IMR-90 (cell line): Measurements from ENCODE around the gene PTPRN2. TPM values are rescaled to one million over a fixed set of nuclear protein-coding genes. Genes with fewer than 3 reads are reported as not detected.

Source experiments
- ATAC-seq: fragments of 200-7000 bp; cut with Tn5 transposase; 2 replicates; pipeline ENCODE4 v1.9.1; 2020; ENCODE audit warnings: low read depth, mild to moderate bottlenecking, moderate library complexity
- BruUV-seq: library from RNA; stranded (reverse); fragments of 400-500 nt; replicated peaks from 2 replicates; lab custom pipeline; 2021; lab: Mats Ljungman, UMichigan
- CTCF ChIA-PET: fragments of 300-600 bp; formaldehyde crosslinking; extraction: SDS; loops from one replicate; lab custom pipeline; 2021; ENCODE audit warnings: antibody characterized with exemption; lab: Yijun Ruan, JAX
- POLR2A ChIA-PET: fragments of 300-600 bp; sonication (Branson Sonifier 250); formaldehyde crosslinking; loops from one replicate; lab custom pipeline; 2022; ENCODE audit warnings: antibody characterized with exemption; ENCODE audit not compliant: unreplicated experiment; lab: Charles Lee
- DNase-seq: peaks from one replicate; pipeline ENCODE4 v3.0.0; 2013
- H2AFZ ChIP-seq: replicated peaks from 2 replicates; pipeline ENCODE3; 2013; ENCODE audit warnings: low read length, mild to moderate bottlenecking; ENCODE audit not compliant: poor library complexity
- H2AK5ac ChIP-seq: 2 replicates; pipeline ENCODE4 v1.6.1; 2013; ENCODE audit warnings: low read depth, low read length, inconsistent platforms
- H2AK9ac ChIP-seq: replicated peaks from 2 replicates; pipeline ENCODE3; 2013; ENCODE audit warnings: mild to moderate bottlenecking, low read depth, low read length, moderate library complexity; ENCODE audit not compliant: poor library complexity
- H2BK120ac ChIP-seq: 2 replicates; pipeline ENCODE4 v1.6.1; 2013; ENCODE audit warnings: low read depth, low read length, inconsistent platforms
- H2BK15ac ChIP-seq: 3 replicates; pipeline ENCODE4 v1.6.1; 2013; ENCODE audit warnings: low read depth, low read length, inconsistent platforms
- H2BK20ac ChIP-seq: 2 replicates; pipeline ENCODE4 v1.6.1; 2013; ENCODE audit warnings: low read depth, mild to moderate bottlenecking, inconsistent platforms, low read length, moderate library complexity
- H2BK5ac ChIP-seq: 2 replicates; pipeline ENCODE4 v1.6.1; 2013; ENCODE audit warnings: mild to moderate bottlenecking, low read depth, low read length, inconsistent platforms; ENCODE audit not compliant: poor library complexity, severe bottlenecking
- H3K14ac ChIP-seq: replicated peaks from 2 replicates; pipeline ENCODE4 v1.6.1; 2013; ENCODE audit warnings: low read depth, low read length, inconsistent platforms
- H3K18ac ChIP-seq: 2 replicates; pipeline ENCODE4 v1.6.1; 2013; ENCODE audit warnings: low read depth, low read length, control low read depth
- H3K23ac ChIP-seq: 2 replicates; pipeline ENCODE4 v1.6.1; 2013; ENCODE audit warnings: low read depth, low read length, inconsistent platforms
- H3K27ac ChIP-seq: 2 replicates; pipeline ENCODE4 v1.5.1; 2013; ENCODE audit warnings: mild to moderate bottlenecking, control low read depth, low read length; ENCODE audit not compliant: insufficient read depth
- H3K27me3 ChIP-seq: 2 replicates; pipeline ENCODE4 v1.6.1; 2013; ENCODE audit warnings: low read length; ENCODE audit not compliant: control insufficient read depth, insufficient read depth
- H3K36me3 ChIP-seq: 2 replicates; pipeline ENCODE4 v1.6.1; 2013; ENCODE audit warnings: low read length, mixed read lengths; ENCODE audit not compliant: control insufficient read depth, insufficient read depth
- H3K4ac ChIP-seq: 2 replicates; pipeline ENCODE4 v1.6.1; 2013; ENCODE audit warnings: low read depth, low read length, inconsistent platforms
- H3K4me1 ChIP-seq: 2 replicates; pipeline ENCODE4 v1.6.1; 2013; ENCODE audit warnings: low read length, mixed read lengths; ENCODE audit not compliant: control insufficient read depth, insufficient read depth
- H3K4me2 ChIP-seq: 2 replicates; pipeline ENCODE4 v1.6.1; 2013; ENCODE audit warnings: low read depth, mild to moderate bottlenecking, control low read depth, low read length, moderate library complexity
- H3K4me3 ChIP-seq: 2 replicates; pipeline ENCODE4 v1.5.1; 2013; ENCODE audit warnings: low read depth, mild to moderate bottlenecking, control low read depth, low read length, moderate library complexity; ENCODE audit not compliant: insufficient read depth
- H3K56ac ChIP-seq: 2 replicates; pipeline ENCODE4 v1.6.1; 2013; ENCODE audit warnings: low read length, inconsistent platforms; ENCODE audit not compliant: insufficient read depth; ENCODE audit errors: extremely low read depth
- H3K79me1 ChIP-seq, 2 experiments: 2 replicates each; pipeline ENCODE4 v1.6.1; 2013; ENCODE audit warnings: low read length in 2 of 2, inconsistent platforms in 1 of 2, low read depth in 1 of 2
- H3K9ac ChIP-seq: 2 replicates; pipeline ENCODE4 v1.6.1; 2013; ENCODE audit warnings: low read depth, low read length, control low read depth
- H3K9me1 ChIP-seq: 2 replicates; pipeline ENCODE4 v1.6.1; 2013; ENCODE audit warnings: low read length, inconsistent platforms; ENCODE audit not compliant: insufficient read depth
- H3K9me3 ChIP-seq: 2 replicates; pipeline ENCODE4 v1.6.1; 2013; ENCODE audit warnings: low read length; ENCODE audit not compliant: control insufficient read depth, insufficient read depth
- H4K20me1 ChIP-seq: 2 replicates; pipeline ENCODE4 v1.6.1; 2013; ENCODE audit warnings: low read length, inconsistent platforms; ENCODE audit not compliant: insufficient read depth
- H4K5ac ChIP-seq: 2 replicates; pipeline ENCODE4 v1.6.1; 2013; ENCODE audit warnings: mild to moderate bottlenecking, low read depth, low read length, control low read depth
- H4K8ac ChIP-seq, 2 experiments: 2 replicates each; pipeline ENCODE4 v1.6.1; 2013; ENCODE audit warnings: low read depth in 2 of 2, low read length in 2 of 2, control low read depth in 1 of 2, inconsistent platforms in 1 of 2
- H4K91ac ChIP-seq: 2 replicates; pipeline ENCODE4 v1.6.1; 2013; ENCODE audit warnings: low read depth, low read length, inconsistent platforms; ENCODE audit not compliant: insufficient read depth
- BHLHE40 ChIP-seq: fragments of 150-350 bp; IDR thresholded peaks from 2 replicates; pipeline ENCODE4 v1.6.1; 2016; ENCODE audit warnings: mild to moderate bottlenecking, low read depth, low read length
- CHD1 ChIP-seq: IDR thresholded peaks from 2 replicates; pipeline ENCODE4 v1.6.1; 2012; ENCODE audit warnings: low read depth, low read length, improper control_type of control experiment
- FOS ChIP-seq: fragments of 150-350 bp; IDR thresholded peaks from 2 replicates; pipeline ENCODE4 v1.6.1; 2016; ENCODE audit warnings: low read depth, low read length
- MAFK ChIP-seq: IDR thresholded peaks from 2 replicates; pipeline ENCODE4 v1.6.1; 2012; ENCODE audit warnings: low read depth, low read length, improper control_type of control experiment
- MAZ ChIP-seq: IDR thresholded peaks from 2 replicates; pipeline ENCODE4 v1.6.1; 2012; ENCODE audit warnings: low read depth, mild to moderate bottlenecking, low read length, improper control_type of control experiment, moderate library complexity, borderline replicate concordance
- MXI1 ChIP-seq: IDR thresholded peaks from 2 replicates; pipeline ENCODE4 v1.6.1; 2012; ENCODE audit warnings: low read depth, mild to moderate bottlenecking, low read length, moderate library complexity, borderline replicate concordance
- NFE2L2 ChIP-seq: fragments of 150-350 bp; IDR thresholded peaks from 2 replicates; pipeline ENCODE4 v1.6.1; 2016; ENCODE audit warnings: low read depth, mild to moderate bottlenecking, low read length
- POLR2A ChIP-seq: IDR thresholded peaks from 2 replicates; pipeline ENCODE4 v1.6.1; 2012; ENCODE audit warnings: mild to moderate bottlenecking, low read depth, low read length
- RAD21 ChIP-seq: IDR thresholded peaks from 2 replicates; pipeline ENCODE4 v1.6.1; 2012; ENCODE audit warnings: low read length, improper control_type of control experiment
- RCOR1 ChIP-seq: IDR thresholded peaks from 2 replicates; pipeline ENCODE4 v1.6.1; 2012; ENCODE audit warnings: mild to moderate bottlenecking, low read length, improper control_type of control experiment; ENCODE audit not compliant: insufficient replicate concordance
- RFX5 ChIP-seq: IDR thresholded peaks from 2 replicates; pipeline ENCODE4 v1.8.0; 2012; ENCODE audit warnings: low read depth, mild to moderate bottlenecking, low read length, moderate library complexity
- SMC3 ChIP-seq: fragments of 150-350 bp; IDR thresholded peaks from 2 replicates; pipeline ENCODE4 v1.6.1; 2016; ENCODE audit warnings: low read depth, mild to moderate bottlenecking, antibody characterized with exemption, low read length, moderate library complexity
- WGBS, 2 experiments: methylation state at CpG; one replicate each; pipeline versions ENCODE4 v1.1.5 to v1.1.7; 2013; ENCODE audit warnings: missing lambda C conversion rate in 2 of 2; ENCODE audit not compliant: insufficient read length in 1 of 2; ENCODE audit errors: extremely low coverage in 2 of 2; 5-methylcytosine and 5-hydroxymethylcytosine counted together
- dilution Hi-C: fragments of 300-500 bp; cut with HindIII; formaldehyde crosslinking; loops from one replicate; pipeline ENCODE4 v1.14.3; 2018; ENCODE audit warnings: low sequenced_read_pairs; ENCODE audit not compliant: unreplicated experiment
- in situ Hi-C: fragments of 300-500 bp; cut with MboI; formaldehyde crosslinking; loops from 3 replicates; pipeline ENCODE4 v1.14.3; 2019; ENCODE audit warnings: low sequenced_read_pairs, inconsistent platforms, mixed read lengths
- intact Hi-C: fragments of 100-400 bp; cut with micrococcal nuclease; formaldehyde crosslinking; loops from 2 replicates; pipeline ENCODE4 v1.10.0; 2022
- polyA plus RNA-seq, 3 experiments: library from polyadenylated mRNA; depleted of rRNA; stranded (reverse); fragments of >200 nt; gene quantifications; 2 replicates each; pipeline ENCODE4 v1.2.3, GENCODE V29; 2012; ENCODE audit warnings: low replicate concordance in 1 of 3
- total RNA-seq: library from RNA; depleted of rRNA; stranded (reverse); fragments of >200 nt; gene quantifications from 2 replicates; pipeline ENCODE4 v1.2.3, GENCODE V29; 2012
- TF ChIP-seq, protein P1 (sequence below): conservative IDR thresholded peaks from 2 replicates; pipeline ENCODE4 v1.5.1; 2012; ENCODE audit warnings: mild to moderate bottlenecking, low read depth, low read length, improper control_type of control experiment
- TF ChIP-seq, protein P2 (sequence below): fragments of 150-350 bp; IDR thresholded peaks from 2 replicates; pipeline ENCODE4 v1.6.1; 2017; ENCODE audit warnings: mild to moderate bottlenecking, antibody characterized with exemption, low read length, low read depth
- TF ChIP-seq, protein P3 (sequence below): fragments of 150-350 bp; IDR thresholded peaks from 2 replicates; pipeline ENCODE4 v1.6.1; 2016; ENCODE audit warnings: low read depth, mild to moderate bottlenecking, low read length, moderate library complexity, borderline replicate concordance

PTPRN2 gene
- total and polyA plus RNA-seq, 2 of the 4 experiments (the other 2 are of a cell fraction): 0.03 TPM; not detected in 1

DNA sequence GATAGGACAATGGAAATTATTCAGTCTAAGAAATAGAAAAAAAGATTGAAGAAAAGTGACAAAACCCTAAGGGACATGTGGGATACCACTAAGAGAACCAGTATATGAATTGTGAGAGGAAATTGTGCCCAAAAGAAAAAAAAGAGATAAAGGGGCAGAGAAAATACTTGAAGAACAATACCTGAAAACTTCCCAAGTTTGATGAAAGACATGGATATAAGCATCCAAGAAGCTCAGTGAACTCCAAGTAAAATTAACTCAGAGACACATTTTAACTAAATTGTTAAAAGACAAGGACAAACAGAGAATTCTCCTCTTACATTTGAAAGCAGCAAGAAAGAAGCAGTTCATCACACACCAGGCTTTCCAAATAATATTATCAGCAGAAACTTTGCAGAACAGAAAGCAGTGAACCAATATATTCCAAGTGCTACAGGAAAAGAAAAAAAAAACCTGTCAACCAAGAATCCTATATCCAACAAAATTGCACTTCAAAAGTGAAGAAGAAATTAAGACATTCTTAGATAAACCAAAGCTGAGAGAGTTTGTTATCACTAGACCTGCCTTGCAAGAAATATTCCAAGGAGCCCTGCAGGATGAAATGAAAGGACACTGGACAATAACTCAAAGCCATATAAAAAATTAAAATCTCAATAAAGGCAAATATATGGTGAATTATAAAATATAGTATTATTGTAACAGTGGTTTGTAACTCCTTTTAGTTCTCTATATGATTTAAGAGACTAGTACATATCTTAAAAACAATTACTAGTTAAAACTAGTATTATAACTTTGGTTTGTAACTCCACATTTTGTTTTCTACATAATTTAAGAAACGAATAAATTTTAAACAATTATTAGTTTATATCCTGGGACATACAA is 470.0 kb downstream of the PTPRN2 start:
- Histone ChIP-seq H3K9me1 (no peaks in the 10 kb centered on the region), H4K8ac (no peak overlapping the region), H2BK5ac (no peak overlapping the region), H3K79me1 (no peaks in the 10 kb centered on the region), H2AK9ac (no peak overlapping the region), H3K27me3 (no peaks in the 10 kb centered on the region), H3K4me3 (no peak overlapping the region), H3K18ac (no peak overlapping the region), H2BK15ac (no peak overlapping the region), H4K5ac (no peak overlapping the region), H3K23ac (no peak overlapping the region), H3K9ac (no peak overlapping the region), H4K20me1 (no peaks in the 10 kb centered on the region), H3K36me3 (no peaks in the 10 kb centered on the region), H3K9me3 (peaks cover 58% of the 10 kb centered on the region), H2AK5ac (no peak overlapping the region), H3K56ac (no peak overlapping the region), H3K4me1 (no peaks in the 10 kb centered on the region), H3K4ac (no peak overlapping the region), H4K91ac (no peak overlapping the region), H2BK120ac (no peak overlapping the region), H2BK20ac (no peak overlapping the region), H3K4me2 (no peak overlapping the region), H3K27ac (no peak overlapping the region), H2AFZ (no peak overlapping the region), H3K14ac (no peak overlapping the region)
- DNase-seq: no peak
- ChIA-PET CTCF (no interaction called here), POLR2A (no interaction called here)
- intact Hi-C loops: no loop called here
- no TSS peak for BruUV-seq
- dilution Hi-C loops: no loop called here
- ATAC-seq: no peak
- no CpG with 5 or more reads among the region's 1 CpG for WGBS, 2 experiments
- in situ Hi-C loops: no loop called here
- TF ChIP-seq, protein P1, sequence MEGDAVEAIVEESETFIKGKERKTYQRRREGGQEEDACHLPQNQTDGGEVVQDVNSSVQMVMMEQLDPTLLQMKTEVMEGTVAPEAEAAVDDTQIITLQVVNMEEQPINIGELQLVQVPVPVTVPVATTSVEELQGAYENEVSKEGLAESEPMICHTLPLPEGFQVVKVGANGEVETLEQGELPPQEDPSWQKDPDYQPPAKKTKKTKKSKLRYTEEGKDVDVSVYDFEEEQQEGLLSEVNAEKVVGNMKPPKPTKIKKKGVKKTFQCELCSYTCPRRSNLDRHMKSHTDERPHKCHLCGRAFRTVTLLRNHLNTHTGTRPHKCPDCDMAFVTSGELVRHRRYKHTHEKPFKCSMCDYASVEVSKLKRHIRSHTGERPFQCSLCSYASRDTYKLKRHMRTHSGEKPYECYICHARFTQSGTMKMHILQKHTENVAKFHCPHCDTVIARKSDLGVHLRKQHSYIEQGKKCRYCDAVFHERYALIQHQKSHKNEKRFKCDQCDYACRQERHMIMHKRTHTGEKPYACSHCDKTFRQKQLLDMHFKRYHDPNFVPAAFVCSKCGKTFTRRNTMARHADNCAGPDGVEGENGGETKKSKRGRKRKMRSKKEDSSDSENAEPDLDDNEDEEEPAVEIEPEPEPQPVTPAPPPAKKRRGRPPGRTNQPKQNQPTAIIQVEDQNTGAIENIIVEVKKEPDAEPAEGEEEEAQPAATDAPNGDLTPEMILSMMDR: no peak
- no peak for TF ChIP-seq POLR2A
- no peak for TF ChIP-seq MXI1
- TF ChIP-seq CHD1: no peak
- TF ChIP-seq, protein P2, sequence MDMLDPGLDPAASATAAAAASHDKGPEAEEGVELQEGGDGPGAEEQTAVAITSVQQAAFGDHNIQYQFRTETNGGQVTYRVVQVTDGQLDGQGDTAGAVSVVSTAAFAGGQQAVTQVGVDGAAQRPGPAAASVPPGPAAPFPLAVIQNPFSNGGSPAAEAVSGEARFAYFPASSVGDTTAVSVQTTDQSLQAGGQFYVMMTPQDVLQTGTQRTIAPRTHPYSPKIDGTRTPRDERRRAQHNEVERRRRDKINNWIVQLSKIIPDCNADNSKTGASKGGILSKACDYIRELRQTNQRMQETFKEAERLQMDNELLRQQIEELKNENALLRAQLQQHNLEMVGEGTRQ: no peak
- no peak for TF ChIP-seq SMC3
- TF ChIP-seq RCOR1: no peak
- no peak for TF ChIP-seq MAZ
- TF ChIP-seq, protein P3, sequence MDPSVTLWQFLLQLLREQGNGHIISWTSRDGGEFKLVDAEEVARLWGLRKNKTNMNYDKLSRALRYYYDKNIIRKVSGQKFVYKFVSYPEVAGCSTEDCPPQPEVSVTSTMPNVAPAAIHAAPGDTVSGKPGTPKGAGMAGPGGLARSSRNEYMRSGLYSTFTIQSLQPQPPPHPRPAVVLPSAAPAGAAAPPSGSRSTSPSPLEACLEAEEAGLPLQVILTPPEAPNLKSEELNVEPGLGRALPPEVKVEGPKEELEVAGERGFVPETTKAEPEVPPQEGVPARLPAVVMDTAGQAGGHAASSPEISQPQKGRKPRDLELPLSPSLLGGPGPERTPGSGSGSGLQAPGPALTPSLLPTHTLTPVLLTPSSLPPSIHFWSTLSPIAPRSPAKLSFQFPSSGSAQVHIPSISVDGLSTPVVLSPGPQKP: no peak
- TF ChIP-seq RFX5: no peak
- TF ChIP-seq RAD21: no peak
- no peak for TF ChIP-seq BHLHE40
- no peak for TF ChIP-seq NFE2L2
- TF ChIP-seq MAFK: no peak
- TF ChIP-seq FOS: no peak
